HepG2 (cell line): Measurements from ENCODE around the gene ZKSCAN4. TPM values are rescaled to one million over a fixed set of nuclear protein-coding genes. Genes with fewer than 3 reads are reported as not detected.

Experiments
- BRCA1 ChIP-seq: sonication (generic); formaldehyde crosslinking; IDR thresholded peaks from 2 replicates; pipeline ENCODE4 v1.4.0; 2020; ENCODE audit warnings: missing genetic modification reagents
- HMG20A ChIP-seq: IDR thresholded peaks from 2 replicates; pipeline ENCODE4 v1.6.1; 2016; ENCODE audit warnings: borderline replicate concordance
- HOXD1 ChIP-seq: sonication (generic); formaldehyde crosslinking; IDR thresholded peaks from 2 replicates; pipeline ENCODE4 v1.5.0; 2020; ENCODE audit warnings: missing genetic modification reagents
- NFYC ChIP-seq: IDR thresholded peaks from 2 replicates; pipeline ENCODE4 v1.6.1; 2016; ENCODE audit warnings: missing genetic modification reagents, missing compliant biosample characterization
- SAP130 ChIP-seq: IDR thresholded peaks from 2 replicates; pipeline ENCODE4 v1.6.1; 2016; ENCODE audit warnings: low read depth
- SMAD9 ChIP-seq: sonication (generic); formaldehyde crosslinking; IDR thresholded peaks from 2 replicates; pipeline ENCODE4 v1.5.1; 2020; ENCODE audit warnings: mild to moderate bottlenecking, missing genetic modification reagents
- SRY ChIP-seq: sonication (generic); formaldehyde crosslinking; IDR thresholded peaks from 2 replicates; pipeline ENCODE4 v1.8.0; 2022; ENCODE audit warnings: mild to moderate bottlenecking, missing genetic modification reagents
- ZEB1 ChIP-seq: IDR thresholded peaks from 2 replicates; pipeline ENCODE4 v1.6.1; 2012; ENCODE audit warnings: mild to moderate bottlenecking, low read depth, inconsistent platforms; ENCODE audit not compliant: insufficient replicate concordance
- ZFP82 ChIP-seq: sonication (generic); formaldehyde crosslinking; IDR thresholded peaks from 2 replicates; pipeline ENCODE4 v1.5.1; 2020; ENCODE audit warnings: mild to moderate bottlenecking, missing genetic modification reagents, borderline replicate concordance
- ZNF180 ChIP-seq: sonication (generic); formaldehyde crosslinking; IDR thresholded peaks from 2 replicates; pipeline ENCODE4 v1.4.0; 2020; ENCODE audit warnings: low read depth, missing genetic modification reagents, borderline replicate concordance
- ZNF335 ChIP-seq: sonication (generic); formaldehyde crosslinking; IDR thresholded peaks from 2 replicates; pipeline ENCODE4 v1.4.0; 2020; ENCODE audit warnings: missing genetic modification reagents
- ZNF432 ChIP-seq: sonication (generic); formaldehyde crosslinking; IDR thresholded peaks from 2 replicates; pipeline ENCODE4 v1.5.0; 2020; ENCODE audit warnings: missing genetic modification reagents, mild to moderate bottlenecking, borderline replicate concordance
- ZNF558 ChIP-seq: sonication (generic); formaldehyde crosslinking; IDR thresholded peaks from 2 replicates; pipeline ENCODE4 v1.9.0; 2022; ENCODE audit warnings: mild to moderate bottlenecking, missing genetic modification reagents, borderline replicate concordance
- ZSCAN12 ChIP-seq: sonication (generic); formaldehyde crosslinking; IDR thresholded peaks from 2 replicates; pipeline ENCODE4 v1.9.0; 2021; ENCODE audit warnings: mild to moderate bottlenecking, missing genetic modification reagents
- ZSCAN20 ChIP-seq: sonication (generic); formaldehyde crosslinking; IDR thresholded peaks from 2 replicates; pipeline ENCODE4 v1.4.0; 2020; ENCODE audit warnings: missing genetic modification reagents, mild to moderate bottlenecking, borderline replicate concordance
- ZSCAN30 ChIP-seq: sonication (generic); formaldehyde crosslinking; IDR thresholded peaks from 2 replicates; pipeline ENCODE4 v1.5.0; 2020; ENCODE audit warnings: mild to moderate bottlenecking, missing genetic modification reagents
- polyA plus RNA-seq, 8 experiments: library from polyadenylated mRNA; depleted of rRNA in 3 of 8; stranded (reverse) in 7 of 8; unstranded in 1 of 8; fragments of >200 nt; fragmentation: Illumina TruSeq in 4 of 8; extraction: Trizol in 4 of 8; gene quantifications; 2 replicates each; pipeline versions ENCODE4 v1.2.1 to v1.2.3, GENCODE V29; 2011 to 2016; ENCODE audit warnings: low read depth in 4 of 8, missing spikeins in 1 of 8, mixed read lengths in 1 of 8; ENCODE audit not compliant: insufficient read depth in 1 of 8
- total RNA-seq, 5 experiments: library from RNA; depleted of rRNA; stranded (reverse); fragments of >200 nt; fragmentation: Illumina TruSeq; extraction: Trizol; gene quantifications; 2 replicates each; pipeline ENCODE4 v1.2.3, GENCODE V29; 2016; ENCODE audit warnings: low read depth in 1 of 5
- TF ChIP-seq, protein P1 (sequence below): sonication (generic); formaldehyde crosslinking; IDR thresholded peaks from 2 replicates; pipeline ENCODE4 v1.4.0; 2020; ENCODE audit warnings: missing genetic modification reagents
- TF ChIP-seq, protein P2 (sequence below): IDR thresholded peaks from 2 replicates; pipeline ENCODE4 v1.6.1; 2016; ENCODE audit warnings: low read depth
- TF ChIP-seq, protein P3 (sequence below): sonication (generic); formaldehyde crosslinking; IDR thresholded peaks from 2 replicates; pipeline ENCODE4 v1.4.0; 2020; ENCODE audit warnings: missing genetic modification reagents
- TF ChIP-seq, protein P4 (sequence below), 2 experiments: sonication (generic) in 1 of 2; formaldehyde crosslinking in 1 of 2; IDR thresholded peaks; 2 replicates each; pipeline versions ENCODE4 v1.4.0 to v1.6.1; 2018 to 2020; ENCODE audit warnings: missing genetic modification reagents in 2 of 2, borderline replicate concordance in 1 of 2, low read depth in 1 of 2, mild to moderate bottlenecking in 1 of 2, missing biosample characterization in 1 of 2
- TF ChIP-seq, protein P5 (sequence below): sonication (generic); formaldehyde crosslinking; IDR thresholded peaks from 2 replicates; pipeline ENCODE4 v1.4.0; 2020; ENCODE audit warnings: missing genetic modification reagents, borderline replicate concordance

The ZKSCAN4 gene
- total and polyA plus RNA-seq, 2 of the 13 experiments (the other 11 are each of a cell fraction or from before 2014, with no cell fraction given): 2.9 to 7.8 TPM

DNA sequence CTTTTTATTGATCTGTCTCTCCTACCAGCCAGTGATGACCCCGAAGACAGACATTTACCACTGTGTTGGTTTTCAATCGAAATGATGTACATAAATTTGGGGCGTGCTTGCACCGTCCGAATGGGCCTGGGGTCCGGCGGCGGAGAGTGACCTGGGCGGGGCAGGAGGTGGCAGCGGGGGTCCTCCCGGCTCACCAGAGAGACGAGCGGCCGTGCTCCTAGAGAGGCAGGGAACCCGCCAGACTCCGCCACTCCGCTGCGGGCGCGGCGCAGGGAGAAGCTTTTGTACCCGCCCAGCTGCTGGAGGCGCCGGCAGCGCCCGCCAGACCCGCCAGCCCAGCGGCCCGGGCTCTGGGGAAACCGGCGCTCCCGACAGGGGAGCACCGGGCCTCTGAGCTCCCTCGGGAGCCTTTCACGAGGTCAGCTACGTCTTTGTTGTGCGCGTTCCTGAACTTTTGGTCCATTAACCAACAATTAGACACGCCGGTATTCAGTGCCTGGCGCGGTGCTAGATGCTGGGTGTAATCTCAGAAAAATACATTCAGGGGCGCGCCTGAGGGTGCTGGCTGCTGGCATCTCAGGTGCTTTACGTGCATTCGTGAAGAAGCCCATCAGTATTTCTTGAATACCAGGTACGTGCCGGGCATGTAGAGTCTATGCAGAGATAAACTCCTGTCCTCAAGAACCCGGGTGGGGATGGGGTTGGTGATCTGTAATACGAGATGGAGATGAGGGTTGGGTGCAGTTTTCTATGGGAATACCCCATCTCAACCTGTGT is 29.4 kb upstream of the ZKSCAN4 start, which contains the start of gene PGBD1 (continued):
- TF ChIP-seq, protein P1, sequence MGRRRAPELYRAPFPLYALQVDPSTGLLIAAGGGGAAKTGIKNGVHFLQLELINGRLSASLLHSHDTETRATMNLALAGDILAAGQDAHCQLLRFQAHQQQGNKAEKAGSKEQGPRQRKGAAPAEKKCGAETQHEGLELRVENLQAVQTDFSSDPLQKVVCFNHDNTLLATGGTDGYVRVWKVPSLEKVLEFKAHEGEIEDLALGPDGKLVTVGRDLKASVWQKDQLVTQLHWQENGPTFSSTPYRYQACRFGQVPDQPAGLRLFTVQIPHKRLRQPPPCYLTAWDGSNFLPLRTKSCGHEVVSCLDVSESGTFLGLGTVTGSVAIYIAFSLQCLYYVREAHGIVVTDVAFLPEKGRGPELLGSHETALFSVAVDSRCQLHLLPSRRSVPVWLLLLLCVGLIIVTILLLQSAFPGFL (CRISPR knock-in tag): no peak
- peak; percentile 69 for TF ChIP-seq ZEB1
- peak; percentile 17; the same call in 1 of the 2 replicates for TF ChIP-seq HMG20A
- TF ChIP-seq, protein P2, sequence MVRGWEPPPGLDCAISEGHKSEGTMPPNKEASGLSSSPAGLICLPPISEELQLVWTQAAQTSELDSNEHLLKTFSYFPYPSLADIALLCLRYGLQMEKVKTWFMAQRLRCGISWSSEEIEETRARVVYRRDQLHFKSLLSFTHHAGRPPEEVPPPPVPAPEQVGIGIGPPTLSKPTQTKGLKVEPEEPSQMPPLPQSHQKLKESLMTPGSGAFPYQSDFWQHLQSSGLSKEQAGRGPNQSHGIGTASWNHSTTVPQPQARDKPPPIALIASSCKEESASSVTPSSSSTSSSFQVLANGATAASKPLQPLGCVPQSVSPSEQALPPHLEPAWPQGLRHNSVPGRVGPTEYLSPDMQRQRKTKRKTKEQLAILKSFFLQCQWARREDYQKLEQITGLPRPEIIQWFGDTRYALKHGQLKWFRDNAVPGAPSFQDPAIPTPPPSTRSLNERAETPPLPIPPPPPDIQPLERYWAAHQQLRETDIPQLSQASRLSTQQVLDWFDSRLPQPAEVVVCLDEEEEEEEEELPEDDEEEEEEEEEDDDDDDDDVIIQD (CRISPR knock-in tag): no peak
- TF ChIP-seq ZNF180: no peak
- TF ChIP-seq, protein P3, sequence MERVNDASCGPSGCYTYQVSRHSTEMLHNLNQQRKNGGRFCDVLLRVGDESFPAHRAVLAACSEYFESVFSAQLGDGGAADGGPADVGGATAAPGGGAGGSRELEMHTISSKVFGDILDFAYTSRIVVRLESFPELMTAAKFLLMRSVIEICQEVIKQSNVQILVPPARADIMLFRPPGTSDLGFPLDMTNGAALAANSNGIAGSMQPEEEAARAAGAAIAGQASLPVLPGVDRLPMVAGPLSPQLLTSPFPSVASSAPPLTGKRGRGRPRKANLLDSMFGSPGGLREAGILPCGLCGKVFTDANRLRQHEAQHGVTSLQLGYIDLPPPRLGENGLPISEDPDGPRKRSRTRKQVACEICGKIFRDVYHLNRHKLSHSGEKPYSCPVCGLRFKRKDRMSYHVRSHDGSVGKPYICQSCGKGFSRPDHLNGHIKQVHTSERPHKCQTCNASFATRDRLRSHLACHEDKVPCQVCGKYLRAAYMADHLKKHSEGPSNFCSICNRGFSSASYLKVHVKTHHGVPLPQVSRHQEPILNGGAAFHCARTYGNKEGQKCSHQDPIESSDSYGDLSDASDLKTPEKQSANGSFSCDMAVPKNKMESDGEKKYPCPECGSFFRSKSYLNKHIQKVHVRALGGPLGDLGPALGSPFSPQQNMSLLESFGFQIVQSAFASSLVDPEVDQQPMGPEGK (CRISPR knock-in tag): peak; percentile 82
- TF ChIP-seq ZSCAN12: no peak
- TF ChIP-seq ZSCAN20: peak; percentile 83; the same call in 1 of the 2 replicates
- TF ChIP-seq, protein P4, sequence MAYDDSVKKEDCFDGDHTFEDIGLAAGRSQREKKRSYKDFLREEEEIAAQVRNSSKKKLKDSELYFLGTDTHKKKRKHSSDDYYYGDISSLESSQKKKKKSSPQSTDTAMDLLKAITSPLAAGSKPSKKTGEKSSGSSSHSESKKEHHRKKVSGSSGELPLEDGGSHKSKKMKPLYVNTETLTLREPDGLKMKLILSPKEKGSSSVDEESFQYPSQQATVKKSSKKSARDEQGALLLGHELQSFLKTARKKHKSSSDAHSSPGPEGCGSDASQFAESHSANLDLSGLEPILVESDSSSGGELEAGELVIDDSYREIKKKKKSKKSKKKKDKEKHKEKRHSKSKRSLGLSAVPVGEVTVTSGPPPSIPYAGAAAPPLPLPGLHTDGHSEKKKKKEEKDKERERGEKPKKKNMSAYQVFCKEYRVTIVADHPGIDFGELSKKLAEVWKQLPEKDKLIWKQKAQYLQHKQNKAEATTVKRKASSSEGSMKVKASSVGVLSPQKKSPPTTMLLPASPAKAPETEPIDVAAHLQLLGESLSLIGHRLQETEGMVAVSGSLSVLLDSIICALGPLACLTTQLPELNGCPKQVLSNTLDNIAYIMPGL (CRISPR knock-in tag; IDR thresholded peaks at IDR 0.05; ENCODE audit: borderline replicate concordance in 1 of 2, low read depth in 1 of 2): peak; percentile 91 to 93
- peak; percentile 92 for TF ChIP-seq SAP130 (CRISPR knock-in tag)
- TF ChIP-seq BRCA1 (CRISPR knock-in tag): 0 out of 2 replicates have a peak, but pooled peaks have one; percentile 85
- no peak for TF ChIP-seq ZSCAN30 (CRISPR knock-in tag)
- peak; percentile 34; the same call in 1 of the 2 replicates for TF ChIP-seq NFYC (CRISPR knock-in tag)
- TF ChIP-seq ZNF432: no peak
- 0 out of 2 replicates have a peak, but pooled peaks have one; percentile 25 for TF ChIP-seq SRY (CRISPR knock-in tag)
- peak; percentile 85 for TF ChIP-seq ZNF335 (CRISPR knock-in tag)
- 0 out of 2 replicates have a peak, but pooled peaks have one; percentile 40 for TF ChIP-seq SMAD9 (CRISPR knock-in tag)
- TF ChIP-seq ZFP82: no peak
- TF ChIP-seq ZNF558 (CRISPR knock-in tag): no peak
- peak; percentile 46 for TF ChIP-seq HOXD1
- TF ChIP-seq, protein P5, sequence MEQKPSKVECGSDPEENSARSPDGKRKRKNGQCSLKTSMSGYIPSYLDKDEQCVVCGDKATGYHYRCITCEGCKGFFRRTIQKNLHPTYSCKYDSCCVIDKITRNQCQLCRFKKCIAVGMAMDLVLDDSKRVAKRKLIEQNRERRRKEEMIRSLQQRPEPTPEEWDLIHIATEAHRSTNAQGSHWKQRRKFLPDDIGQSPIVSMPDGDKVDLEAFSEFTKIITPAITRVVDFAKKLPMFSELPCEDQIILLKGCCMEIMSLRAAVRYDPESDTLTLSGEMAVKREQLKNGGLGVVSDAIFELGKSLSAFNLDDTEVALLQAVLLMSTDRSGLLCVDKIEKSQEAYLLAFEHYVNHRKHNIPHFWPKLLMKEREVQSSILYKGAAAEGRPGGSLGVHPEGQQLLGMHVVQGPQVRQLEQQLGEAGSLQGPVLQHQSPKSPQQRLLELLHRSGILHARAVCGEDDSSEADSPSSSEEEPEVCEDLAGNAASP (CRISPR knock-in tag): 0 out of 2 replicates have a peak, but pooled peaks have one; percentile 42
